Measurements from ENCODE around the gene KCNMB1. TPM values are rescaled to one million over a fixed set of nuclear protein-coding genes. Genes with fewer than 3 reads are reported as not detected.

Gene KCNMB1
- total and polyA plus RNA-seq, 10 of the 15 experiments (the other 5 are each of a cell fraction or from before 2014, with no cell fraction given) = 1.2 to 3.6 (median 2.6) TPM

DNA sequence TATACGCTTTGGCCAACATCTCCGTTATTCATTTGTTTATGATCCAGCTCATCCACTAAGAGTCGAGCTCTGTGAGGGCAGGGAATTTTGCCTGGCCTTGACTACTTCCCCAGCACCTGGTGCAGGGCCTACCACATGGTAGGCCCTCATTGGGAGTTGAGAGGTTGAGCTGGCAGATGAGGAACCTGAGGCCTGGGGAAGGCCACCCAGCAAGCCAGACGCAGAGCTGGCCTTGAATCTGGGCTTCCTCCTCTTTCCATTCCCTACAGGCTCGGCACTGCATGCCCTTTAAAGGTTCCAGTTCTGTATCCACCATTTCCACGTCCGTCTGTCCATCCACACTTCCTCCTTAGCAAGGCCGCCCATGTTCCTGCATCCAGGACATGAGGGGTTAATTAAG lies 24.2 kb downstream of the KCNMB1 start:
- Histone ChIP-seq H3K27me3 (replicated peaks in 1 of 2; ENCODE audit: control insufficient read depth in 2 of 2, insufficient read depth in 2 of 2, low read length in 1 of 2) (peaks cover 0 to 7% of the 10 kb centered on the region in 2 experiments; a peak in 2 of 4 replicates), H2AFZ (ENCODE audit: control insufficient read depth, low read depth, low read length) (no peak overlapping the region), H4K20me1 (ENCODE audit: control insufficient read depth, insufficient read depth) (no peaks in the 10 kb centered on the region), H3K4me1 (ENCODE audit: control insufficient read depth, insufficient read depth, low read length) (no peaks in the 10 kb centered on the region), H3K4me3 (no peak overlapping the region), H3K9ac (ENCODE audit: control insufficient read depth, insufficient read depth, low read length) (no peak overlapping the region), H3K36me3 (ENCODE audit: control insufficient read depth in 2 of 2, insufficient read depth in 2 of 2, low read length in 1 of 2) (no peaks in the 10 kb centered on the region), H3K27ac (ENCODE audit: control insufficient read depth, insufficient read depth) (no peak overlapping the region), H3K79me2 (ENCODE audit: control insufficient read depth, insufficient read depth, low read length) (no peaks in the 10 kb centered on the region), H3K4me2 (ENCODE audit: control insufficient read depth, insufficient read depth) (no peak overlapping the region), H3K9me3 (replicated peaks; ENCODE audit: control insufficient read depth, insufficient read depth, low read length) (no peaks in the 10 kb centered on the region)
- DNase-seq (ENCODE audit: low read depth, low spot score) (no peak), ATAC-seq (no peak), FAIRE-seq (no peak)
- in situ Hi-C loops (cut with MboI) (no loop called here), intact Hi-C loops (cut with micrococcal nuclease; ENCODE audit: unreplicated experiment) (no loop called here)
- RAD21 ChIA-PET (ENCODE audit: unreplicated experiment) = interaction anchor here (1.2 kb wide), 1 partner anchor 51 kb away, joined by 3 read pairs; no protein-coding TSS in a partner anchor
- 37% methylated on average over 8 of the region's 8 CpGs for WGBS (ENCODE audit: insufficient coverage, insufficient replicate concordance, low lambda C conversion rate, missing lambda C conversion rate)
- BruUV-seq (replicated peaks) = no TSS peak
- CTCF ChIA-PET = interaction anchor here (1.3 kb wide), 1 partner anchor 25 kb away, joined by 4 read pairs; no protein-coding TSS in a partner anchor
- POLR2A ChIA-PET = no interaction called here
- TF ChIP-seq NFYA (IDR thresholded peaks at IDR 0.05; ENCODE audit: borderline replicate concordance, low read depth, low read length) (no peak), RB1 (IDR thresholded peaks at IDR 0.05; ENCODE audit: borderline replicate concordance) (no peak), STAT3 (IDR thresholded peaks at IDR 0.05; ENCODE audit: low read depth, low read length) (no peak), BMI1 (IDR thresholded peaks at IDR 0.05; ENCODE audit: borderline replicate concordance) (no peak), NFIC (IDR thresholded peaks at IDR 0.05; ENCODE audit: low read depth, low read length) (no peak), NR2C2 (IDR thresholded peaks at IDR 0.05; ENCODE audit: borderline replicate concordance, control insufficient read depth, insufficient read length, low read depth) (no peak), CREB1 (IDR thresholded peaks at IDR 0.05; ENCODE audit: low read depth) (no peak), RELA (IDR thresholded peaks at IDR 0.05; ENCODE audit: borderline replicate concordance, partially characterized antibody) (no peak), ZSCAN29 (IDR thresholded peaks at IDR 0.05) (no peak)
- TF ChIP-seq, protein P1, sequence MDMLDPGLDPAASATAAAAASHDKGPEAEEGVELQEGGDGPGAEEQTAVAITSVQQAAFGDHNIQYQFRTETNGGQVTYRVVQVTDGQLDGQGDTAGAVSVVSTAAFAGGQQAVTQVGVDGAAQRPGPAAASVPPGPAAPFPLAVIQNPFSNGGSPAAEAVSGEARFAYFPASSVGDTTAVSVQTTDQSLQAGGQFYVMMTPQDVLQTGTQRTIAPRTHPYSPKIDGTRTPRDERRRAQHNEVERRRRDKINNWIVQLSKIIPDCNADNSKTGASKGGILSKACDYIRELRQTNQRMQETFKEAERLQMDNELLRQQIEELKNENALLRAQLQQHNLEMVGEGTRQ (IDR thresholded peaks at IDR 0.05; ENCODE audit: borderline replicate concordance, low read depth, low read length) = no peak
- TF ChIP-seq, protein P2, sequence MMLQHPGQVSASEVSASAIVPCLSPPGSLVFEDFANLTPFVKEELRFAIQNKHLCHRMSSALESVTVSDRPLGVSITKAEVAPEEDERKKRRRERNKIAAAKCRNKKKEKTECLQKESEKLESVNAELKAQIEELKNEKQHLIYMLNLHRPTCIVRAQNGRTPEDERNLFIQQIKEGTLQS (IDR thresholded peaks at IDR 0.05; ENCODE audit: borderline replicate concordance, extremely low read depth, low read depth, low read length) = no peak
- SMC1A ChIA-PET (ENCODE audit: uncharacterized antibody, unreplicated experiment) = interaction anchor here (0.6 to 0.7 kb wide), 2 partner anchors 9 to 684 kb away, joined by 3 to 4 read pairs; no protein-coding TSS in a partner anchor
